Breast epithelium (tissue), 4 donors: ENCODE data around the gene DRC3. TPM values are rescaled to one million over a fixed set of nuclear protein-coding genes. Genes with fewer than 3 reads are reported as not detected.
A peak's percentile ranks its signal among the peaks of the same experiment; 100 is the strongest.

Experiments
- DNase-seq, 2 donors: peaks; one replicate each; pipeline ENCODE4 v3.0.0-alpha.2; 2019; ENCODE audit warnings: low spot score in 2 of 2
- H3K27ac ChIP-seq, 2 donors: fragments of 200-600 bp; sonication (generic) in 1 of 2; one replicate each; pipeline ENCODE4 v1.5.1; 2016 to 2019; ENCODE audit warnings: mild to moderate bottlenecking in 1 of 2
- H3K27me3 ChIP-seq, 2 donors: fragments of 200-600 bp; sonication (generic) in 1 of 2; one replicate each; pipeline versions ENCODE4 v1.5.1 to v1.6.0; 2017 to 2019; ENCODE audit warnings: control low read depth in 1 of 2, mild to moderate bottlenecking in 1 of 2
- H3K36me3 ChIP-seq: fragments of 200-600 bp; one replicate; pipeline ENCODE4 v1.5.1; 2019
- H3K4me1 ChIP-seq, 2 donors: fragments of 200-600 bp; sonication (generic); one replicate each; pipeline ENCODE4 v1.5.1; 2016 to 2019; ENCODE audit warnings: control low read depth in 1 of 2
- H3K4me3 ChIP-seq, 3 donors: fragments of 200-600 bp; sonication (generic); 1 replicate in 2 of 3; 2 replicates in 1 of 3; pipeline ENCODE4 v1.5.1; 2016 to 2019; ENCODE audit warnings: mild to moderate bottlenecking in 3 of 3, moderate library complexity in 2 of 3
- H3K9me3 ChIP-seq, 2 donors: fragments of 200-600 bp; sonication (generic) in 1 of 2; one replicate each; pipeline ENCODE4 v1.5.1; 2016 to 2019; ENCODE audit warnings: control low read depth in 1 of 2
- POLR2A ChIP-seq: fragments of 450-650 bp; IDR thresholded peaks from one replicate; pipeline ENCODE4 v1.6.1; 2016; ENCODE audit warnings: antibody characterized with exemption, mild to moderate bottlenecking, moderate library complexity
- POLR2AphosphoS5 ChIP-seq, 3 donors: sonication (generic); formaldehyde crosslinking; IDR thresholded peaks; one replicate each; pipeline ENCODE4 v1.6.1; 2017; ENCODE audit warnings: antibody characterized with exemption in 3 of 3
- intact Hi-C: fragments of 100-400 bp; cut with DNase I; formaldehyde crosslinking; loops from one replicate; pipeline ENCODE4 v1.15.1; 2023; ENCODE audit warnings: low total_unique reads
- total RNA-seq, 3 donors: library from RNA; depleted of rRNA; stranded (reverse); fragments of >200 nt; gene quantifications; one replicate each; pipeline ENCODE4 v1.1.0, GENCODE V29; 2016
- TF ChIP-seq, protein P1 (sequence below), 3 donors: fragments of 450-650 bp; IDR thresholded peaks; one replicate each; pipeline ENCODE4 v1.5.1; 2016 to 2017; ENCODE audit warnings: antibody characterized with exemption in 3 of 3, mild to moderate bottlenecking in 3 of 3, moderate library complexity in 3 of 3

DRC3 gene, protein sequence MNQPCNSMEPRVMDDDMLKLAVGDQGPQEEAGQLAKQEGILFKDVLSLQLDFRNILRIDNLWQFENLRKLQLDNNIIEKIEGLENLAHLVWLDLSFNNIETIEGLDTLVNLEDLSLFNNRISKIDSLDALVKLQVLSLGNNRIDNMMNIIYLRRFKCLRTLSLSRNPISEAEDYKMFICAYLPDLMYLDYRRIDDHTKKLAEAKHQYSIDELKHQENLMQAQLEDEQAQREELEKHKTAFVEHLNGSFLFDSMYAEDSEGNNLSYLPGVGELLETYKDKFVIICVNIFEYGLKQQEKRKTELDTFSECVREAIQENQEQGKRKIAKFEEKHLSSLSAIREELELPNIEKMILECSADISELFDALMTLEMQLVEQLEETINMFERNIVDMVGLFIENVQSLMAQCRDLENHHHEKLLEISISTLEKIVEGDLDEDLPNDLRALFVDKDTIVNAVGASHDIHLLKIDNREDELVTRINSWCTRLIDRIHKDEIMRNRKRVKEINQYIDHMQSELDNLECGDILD
- total RNA-seq: 10 to 100 TPM in 2 of 3 donors, under 1 TPM in 1; 0.96 to 18.0 (median 10.5) TPM

DNA sequence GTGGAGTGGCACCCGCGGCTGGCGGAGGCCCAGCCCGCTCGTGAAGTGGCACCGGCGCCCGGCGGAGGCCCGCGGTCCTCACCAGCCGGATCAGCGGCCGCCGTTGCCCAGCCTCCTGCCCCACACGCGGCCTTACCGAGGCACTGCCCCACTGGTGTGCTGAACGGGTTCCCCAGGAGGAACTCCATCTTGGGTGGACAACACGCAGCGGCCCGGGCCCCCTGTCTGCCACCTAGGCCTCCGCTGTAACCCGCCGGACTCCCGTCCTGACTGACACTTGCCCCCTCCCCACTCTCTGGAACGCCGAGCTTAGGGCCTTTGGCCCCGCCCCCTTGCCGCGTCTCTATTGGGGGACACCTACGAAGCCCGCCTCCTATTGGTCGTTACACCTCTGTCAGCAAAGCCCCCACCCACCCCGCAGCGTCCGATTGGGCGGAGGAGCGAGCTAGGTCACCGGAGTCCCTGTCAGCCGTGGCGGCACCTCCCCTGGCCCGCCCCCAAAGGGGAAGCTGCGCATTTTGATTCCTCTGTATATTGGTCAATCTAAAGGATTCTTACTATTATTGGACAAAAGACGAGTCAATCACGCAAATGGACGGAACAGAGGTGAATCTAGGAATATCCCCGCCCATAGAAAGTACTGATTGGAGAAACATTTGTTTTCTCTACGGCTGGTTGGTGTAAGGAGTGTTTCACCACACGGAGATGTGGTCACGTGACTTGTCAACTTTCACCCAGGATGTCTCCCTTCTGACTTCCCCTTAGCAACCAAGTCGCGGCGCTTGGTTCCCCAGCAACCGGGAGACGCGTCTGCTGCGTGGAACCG, at the start of gene DRC3, which contains the start of gene TOM1L2:
Gene DRC3 (plus strand): TSS at position 737 of the 826 bp plus-strand sequence. CDS start 4,737 bp downstream, outside the sequence.
Gene TOM1L2 (minus strand): TSS at position 275 of the 826 bp plus-strand sequence. CDS start 87 bp downstream, at position 188.
- no peaks in the 10 kb centered on the region for H3K9me3 ChIP-seq
- TF ChIP-seq POLR2A: peak; percentile 90
- TF ChIP-seq POLR2AphosphoS5 (IDR thresholded peaks at IDR 0.05): peak; percentile 65 to 91 (median 80)
- TF ChIP-seq, protein P1, sequence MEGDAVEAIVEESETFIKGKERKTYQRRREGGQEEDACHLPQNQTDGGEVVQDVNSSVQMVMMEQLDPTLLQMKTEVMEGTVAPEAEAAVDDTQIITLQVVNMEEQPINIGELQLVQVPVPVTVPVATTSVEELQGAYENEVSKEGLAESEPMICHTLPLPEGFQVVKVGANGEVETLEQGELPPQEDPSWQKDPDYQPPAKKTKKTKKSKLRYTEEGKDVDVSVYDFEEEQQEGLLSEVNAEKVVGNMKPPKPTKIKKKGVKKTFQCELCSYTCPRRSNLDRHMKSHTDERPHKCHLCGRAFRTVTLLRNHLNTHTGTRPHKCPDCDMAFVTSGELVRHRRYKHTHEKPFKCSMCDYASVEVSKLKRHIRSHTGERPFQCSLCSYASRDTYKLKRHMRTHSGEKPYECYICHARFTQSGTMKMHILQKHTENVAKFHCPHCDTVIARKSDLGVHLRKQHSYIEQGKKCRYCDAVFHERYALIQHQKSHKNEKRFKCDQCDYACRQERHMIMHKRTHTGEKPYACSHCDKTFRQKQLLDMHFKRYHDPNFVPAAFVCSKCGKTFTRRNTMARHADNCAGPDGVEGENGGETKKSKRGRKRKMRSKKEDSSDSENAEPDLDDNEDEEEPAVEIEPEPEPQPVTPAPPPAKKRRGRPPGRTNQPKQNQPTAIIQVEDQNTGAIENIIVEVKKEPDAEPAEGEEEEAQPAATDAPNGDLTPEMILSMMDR (IDR thresholded peaks at IDR 0.05): peak in 2 of 3 donors; percentile 12 to 24
- no peaks in the 10 kb centered on the region for H3K27me3 ChIP-seq
- peak; percentile 100 for DNase-seq
- no peaks in the 10 kb centered on the region for H3K36me3 ChIP-seq
- peak within 1 kb of the TSS; percentile 98 for H3K27ac ChIP-seq
- H3K4me1 ChIP-seq: peaks cover 0 to 12% of the 10 kb centered on the region in 2 donors
- intact Hi-C loops: no loop called here
- peak within 1 kb of the TSS; percentile 84 to 98 (median 96) for H3K4me3 ChIP-seq

DNA sequence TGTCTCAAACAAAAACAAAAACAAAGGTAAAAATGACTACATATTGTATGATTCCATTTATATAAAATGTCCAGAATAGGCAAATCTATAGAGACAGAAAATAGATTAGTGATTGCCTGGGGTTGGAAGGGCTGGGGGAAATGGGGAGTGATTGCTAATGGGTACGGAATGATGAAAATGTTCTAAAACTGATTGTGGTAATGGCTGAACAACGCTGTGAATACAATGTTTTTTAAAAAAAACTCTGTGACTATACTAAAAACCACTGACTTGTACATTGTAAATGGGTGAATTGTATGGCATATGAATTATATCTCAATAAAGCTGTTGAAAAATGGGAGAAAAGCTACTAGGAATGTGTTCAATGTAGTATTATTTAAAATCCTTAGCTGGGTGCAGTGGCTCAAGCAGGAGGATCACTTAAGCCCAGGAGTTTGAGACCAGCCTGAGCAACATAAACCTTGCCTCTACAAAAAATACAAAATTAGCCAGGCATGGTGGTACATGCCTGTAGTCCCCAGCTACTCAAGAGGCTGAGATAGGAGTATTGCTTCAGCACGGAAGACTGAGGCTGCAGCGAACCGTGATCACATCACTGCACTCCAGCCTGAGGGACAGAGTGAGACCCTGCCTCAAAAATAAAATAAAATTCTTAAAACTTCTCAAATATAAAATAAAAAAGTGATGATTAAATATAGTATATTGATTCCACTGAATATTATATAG, 48.4 kb upstream of the DRC3 start:
- Histone ChIP-seq H3K36me3 (no peaks in the 10 kb centered on the region), H3K27ac (no peak overlapping the region), H3K4me3 (no peak overlapping the region), H3K27me3 (no peaks in the 10 kb centered on the region), H3K9me3 (no peaks in the 10 kb centered on the region), H3K4me1 (peaks cover 5 to 8% of the 10 kb centered on the region in 2 donors)
- intact Hi-C loops: no loop called here
- TF ChIP-seq POLR2A: no peak
- TF ChIP-seq, protein P1 (IDR thresholded peaks at IDR 0.05): no peak
- no peak for TF ChIP-seq POLR2AphosphoS5 (IDR thresholded peaks at IDR 0.05)
- no peak for DNase-seq

DNA sequence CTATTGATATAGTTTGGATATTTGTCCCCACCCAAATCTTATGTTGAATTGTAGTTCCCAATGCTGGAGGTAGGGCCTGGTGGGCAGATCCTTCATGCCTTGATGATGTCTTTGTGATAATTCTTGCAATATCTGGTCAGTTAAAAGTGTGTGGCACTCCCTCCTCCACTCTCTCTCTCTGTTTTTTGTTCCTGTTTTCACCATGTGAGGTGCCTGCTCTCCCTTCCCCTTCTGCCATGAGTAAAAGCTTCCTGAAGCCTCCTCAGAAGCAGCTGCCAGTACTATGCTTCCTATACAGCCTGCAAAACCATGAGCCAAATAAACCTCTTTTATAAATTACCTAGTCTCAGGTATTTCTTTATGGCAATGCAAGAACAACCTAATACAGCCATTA, 47.8 kb upstream of the DRC3 start:
- TF ChIP-seq POLR2A (no peak), POLR2AphosphoS5 (IDR thresholded peaks at IDR 0.05) (no peak)
- TF ChIP-seq, protein P1 (IDR thresholded peaks at IDR 0.05): no peak
- Histone ChIP-seq H3K9me3 (no peaks in the 10 kb centered on the region), H3K36me3 (no peaks in the 10 kb centered on the region), H3K27me3 (no peaks in the 10 kb centered on the region), H3K4me1 (peaks cover 5 to 8% of the 10 kb centered on the region in 2 donors), H3K27ac (no peak overlapping the region), H3K4me3 (no peak overlapping the region)
- no peak for DNase-seq
- intact Hi-C loops: no loop called here

DNA sequence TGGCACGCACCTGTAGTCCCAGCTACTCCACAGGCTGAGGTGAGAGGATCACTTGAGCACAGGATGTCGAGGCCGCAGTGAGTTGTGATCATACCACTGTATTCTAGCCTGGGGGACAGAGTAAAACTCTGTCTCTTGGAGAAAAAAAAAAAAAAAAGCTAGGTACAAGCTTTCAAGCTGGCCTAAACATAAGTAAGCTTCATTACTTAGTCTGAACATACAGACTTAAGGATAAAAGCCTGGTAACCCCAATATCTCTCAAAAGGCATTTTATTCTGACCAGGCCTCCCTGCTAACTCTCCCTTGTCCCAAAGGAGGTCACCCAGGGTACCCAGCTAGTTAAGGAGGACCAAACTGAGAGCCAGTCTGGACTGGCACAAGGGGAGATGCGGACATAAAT, 46.6 kb upstream of the DRC3 start:
- H3K4me1 ChIP-seq: peaks cover 2 to 8% of the 10 kb centered on the region in 2 donors
- no peak overlapping the region for H3K27ac ChIP-seq
- intact Hi-C loops: no loop called here
- DNase-seq: no peak
- no peaks in the 10 kb centered on the region for H3K9me3 ChIP-seq
- H3K27me3 ChIP-seq: no peaks in the 10 kb centered on the region
- no peak overlapping the region for H3K4me3 ChIP-seq
- no peaks in the 10 kb centered on the region for H3K36me3 ChIP-seq
- TF ChIP-seq POLR2A: no peak
- TF ChIP-seq POLR2AphosphoS5 (IDR thresholded peaks at IDR 0.05): no peak
- TF ChIP-seq, protein P1 (IDR thresholded peaks at IDR 0.05): no peak
